ENCODE measurements around the gene PLXDC1. TPM values are rescaled to one million over a fixed set of nuclear protein-coding genes. Genes with fewer than 3 reads are reported as not detected.
"Not testable (repeated sequence)": the region's sequence is repeated elsewhere in the genome, so short reads cannot be mapped to it uniquely, and the experiment has no call there.

Gene PLXDC1
- total RNA-seq, 1 experiment from 2014 or later: 1.9 TPM

GRCh38 chr17:39126436-39126835 lies 25.0 kb downstream of the PLXDC1 start:
- DNase-seq (ENCODE audit: low read depth): no peak

GRCh38 chr17:39125143-39125875 lies 26.1 kb downstream of the PLXDC1 start:
- no peak for DNase-seq (ENCODE audit: low read depth)

GRCh38 chr17:39123627-39124026 lies 27.8 kb downstream of the PLXDC1 start:
- DNase-seq (ENCODE audit: low read depth): no peak

GRCh38 chr17:39122991-39123390 lies 28.4 kb downstream of the PLXDC1 start:
- DNase-seq (ENCODE audit: low read depth): no peak

GRCh38 chr17:39121919-39122318 lies 29.5 kb downstream of the PLXDC1 start:
- not testable (repeated sequence) for DNase-seq (ENCODE audit: low read depth)

- no peak for DNase-seq (ENCODE audit: low read depth)
Observed at GRCh38 chr17:39118674-39119419, 32.6 kb downstream of the PLXDC1 start.

- no peak for DNase-seq (ENCODE audit: low read depth)
Observed at GRCh38 chr17:39116224-39116623, 35.2 kb downstream of the PLXDC1 start.

GRCh38 chr17:39115135-39115534 lies 36.3 kb downstream of the PLXDC1 start:
- no peak for DNase-seq (ENCODE audit: low read depth)

GRCh38 chr17:39114723-39115122 lies 36.7 kb downstream of the PLXDC1 start:
- no peak for DNase-seq (ENCODE audit: low read depth)

GRCh38 chr17:39113871-39114270 lies 37.6 kb downstream of the PLXDC1 start:
- DNase-seq (ENCODE audit: low read depth): no peak

GRCh38 chr17:39110435-39111136 lies 40.9 kb downstream of the PLXDC1 start:
- DNase-seq (ENCODE audit: low read depth): no peak

- no peak for DNase-seq (ENCODE audit: low read depth)
Observed at GRCh38 chr17:39108461-39109375, 42.7 kb downstream of the PLXDC1 start.

- DNase-seq (ENCODE audit: low read depth): no peak
Observed at GRCh38 chr17:39107973-39108372, 43.5 kb downstream of the PLXDC1 start.

- no peak for DNase-seq (ENCODE audit: low read depth)
Observed at GRCh38 chr17:39107155-39107554, 44.3 kb downstream of the PLXDC1 start.

- no peak for DNase-seq (ENCODE audit: low read depth)
Observed at GRCh38 chr17:39105705-39106104, 45.7 kb downstream of the PLXDC1 start.

GRCh38 chr17:39104657-39105056 lies 46.8 kb downstream of the PLXDC1 start:
- DNase-seq (ENCODE audit: low read depth): no peak

- peak; percentile 22 for DNase-seq (ENCODE audit: low read depth)
Observed at GRCh38 chr17:39104046-39104445, 47.4 kb downstream of the PLXDC1 start.

GRCh38 chr17:39101091-39101490 lies 50.3 kb downstream of the PLXDC1 start:
- no peak for DNase-seq (ENCODE audit: low read depth)

- DNase-seq (ENCODE audit: low read depth): no peak
Observed at GRCh38 chr17:39100530-39100929, 50.9 kb downstream of the PLXDC1 start.

- peak; percentile 31 for DNase-seq (ENCODE audit: low read depth)
Observed at GRCh38 chr17:39099663-39100286, 51.7 kb downstream of the PLXDC1 start.

GRCh38 chr17:39098588-39098987 lies 52.8 kb downstream of the PLXDC1 start:
- no peak for DNase-seq (ENCODE audit: low read depth)
